SK-N-SH (cell line): ENCODE data around the gene NUDCD3. TPM values are rescaled to one million over a fixed set of nuclear protein-coding genes. Genes with fewer than 3 reads are reported as not detected.

ENCODE experiments used
- CTCF ChIA-PET: fragments of 300-600, 350-600 bp; formaldehyde crosslinking; extraction: SDS; loops from one replicate; lab custom pipeline; 2021; lab: Yijun Ruan, JAX
- POLR2A ChIA-PET: fragments of 350-600 bp; sonication (Branson Sonifier 250); formaldehyde crosslinking; extraction: SDS; loops from one replicate; lab custom pipeline; 2020; ENCODE audit warnings: antibody characterized with exemption, inconsistent platforms; lab: Yijun Ruan, JAX
- DNase-seq: peaks from one replicate; pipeline ENCODE4 v3.0.0; 2012
- H2AFZ ChIP-seq: fragments of 200-600 bp; sonication (generic); 2 replicates; pipeline ENCODE4 v1.8.1; 2016; ENCODE audit warnings: antibody characterized with exemption, mild to moderate bottlenecking, low read depth
- H3F3A ChIP-seq: fragments of 200-600 bp; sonication (generic); replicated peaks from 2 replicates; pipeline ENCODE3; 2016; ENCODE audit warnings: antibody characterized with exemption, mild to moderate bottlenecking; ENCODE audit not compliant: insufficient read depth
- H3K27ac ChIP-seq, 2 experiments: fragments of 200-500 bp in 1 of 2; fragments of 200-600 bp in 1 of 2; sonication (Bioruptor generic) in 1 of 2; sonication (generic), shearing (Covaris generic) in 1 of 2; 2 replicates each; pipeline versions ENCODE4 v1.5.1 to v1.6.1; 2014 to 2016; ENCODE audit warnings: low read depth in 2 of 2, inconsistent platforms in 1 of 2, low read length in 1 of 2, mild to moderate bottlenecking in 1 of 2, mixed read lengths in 1 of 2
- H3K27me3 ChIP-seq: fragments of 200-600 bp; sonication (generic), shearing (Covaris generic); 2 replicates; pipeline ENCODE4 v1.6.1; 2016; ENCODE audit warnings: mixed run types; ENCODE audit not compliant: insufficient read depth
- H3K36me3 ChIP-seq, 2 experiments: fragments of 200-500 bp in 1 of 2; fragments of 200-600 bp in 1 of 2; sonication (Bioruptor generic) in 1 of 2; sonication (generic) in 1 of 2; replicated peaks in 1 of 2; 2 replicates each; pipeline versions ENCODE3 to v1.5.1; 2014 to 2016; ENCODE audit warnings: low read length in 1 of 2, mild to moderate bottlenecking in 1 of 2; ENCODE audit not compliant: insufficient read depth in 2 of 2, control insufficient read depth in 1 of 2
- H3K4me1 ChIP-seq, 2 experiments: fragments of 200-500 bp in 1 of 2; fragments of 200-600 bp in 1 of 2; sonication (Bioruptor generic) in 1 of 2; sonication (generic), shearing (Covaris generic) in 1 of 2; 2 replicates each; pipeline versions ENCODE4 v1.5.1 to v1.6.1; 2014 to 2016; ENCODE audit warnings: low read depth in 1 of 2, low read length in 1 of 2, mixed run types in 1 of 2; ENCODE audit not compliant: insufficient read depth in 2 of 2, control insufficient read depth in 1 of 2
- H3K4me2 ChIP-seq: fragments of 200-600 bp; sonication (generic), shearing (Covaris generic); 2 replicates; pipeline ENCODE4 v1.6.1; 2017; ENCODE audit warnings: mixed run types
- H3K4me3 ChIP-seq, 2 experiments: fragments of 200-500 bp in 1 of 2; fragments of 200-600 bp in 1 of 2; sonication (Bioruptor generic) in 1 of 2; sonication (generic), shearing (Covaris generic) in 1 of 2; 2 replicates each; pipeline versions ENCODE4 v1.5.1 to v1.8.1; 2014 to 2016; ENCODE audit warnings: low read depth in 2 of 2, inconsistent platforms in 1 of 2, low read length in 1 of 2, mild to moderate bottlenecking in 1 of 2, mixed read lengths in 1 of 2, moderate library complexity in 1 of 2
- H3K79me2 ChIP-seq: fragments of 200-600 bp; sonication (generic); 2 replicates; pipeline ENCODE4 v1.8.1; 2017; ENCODE audit warnings: mild to moderate bottlenecking; ENCODE audit not compliant: insufficient read depth
- H3K9ac ChIP-seq: fragments of 200-600 bp; sonication (generic); 2 replicates; pipeline ENCODE4 v1.6.1; 2017; ENCODE audit warnings: mixed run types
- H3K9me2 ChIP-seq: fragments of 200-600 bp; sonication (generic); 2 replicates; pipeline ENCODE4 v1.6.1; 2017; ENCODE audit warnings: mixed run types
- H3K9me3 ChIP-seq: fragments of 200-600 bp; sonication (generic); 2 replicates; pipeline ENCODE4 v1.6.1; 2017; ENCODE audit warnings: mixed run types, mild to moderate bottlenecking, moderate library complexity
- H4K20me1 ChIP-seq: fragments of 200-600 bp; sonication (generic); 2 replicates; pipeline ENCODE4 v1.6.1; 2017; ENCODE audit warnings: mild to moderate bottlenecking, mixed run types; ENCODE audit not compliant: insufficient read depth
- CTCF ChIP-seq: fragments of 200-600 bp; sonication (generic); IDR thresholded peaks from 2 replicates; pipeline ENCODE4 v1.6.1; 2017; ENCODE audit warnings: antibody characterized with exemption, mild to moderate bottlenecking, moderate library complexity
- FOXJ3 ChIP-seq: sonication (generic); formaldehyde crosslinking; IDR thresholded peaks from 2 replicates; pipeline ENCODE4 v1.5.1; 2020; ENCODE audit warnings: mild to moderate bottlenecking, missing genetic modification reagents
- IRF3 ChIP-seq: fragments of 150-350 bp; IDR thresholded peaks from 2 replicates; pipeline ENCODE4 v1.6.1; 2016; ENCODE audit warnings: mild to moderate bottlenecking, low read depth, low read length
- MEF2A ChIP-seq: IDR thresholded peaks from 2 replicates; pipeline ENCODE4 v1.4.0; 2012; ENCODE audit warnings: low read depth, borderline replicate concordance
- RAD21 ChIP-seq: IDR thresholded peaks from 2 replicates; pipeline ENCODE4 v1.6.1; 2012; ENCODE audit warnings: mild to moderate bottlenecking, low read length
- REST ChIP-seq: IDR thresholded peaks from 2 replicates; pipeline ENCODE4 v1.6.1; 2012; ENCODE audit warnings: mild to moderate bottlenecking, low read depth, low read length, moderate library complexity
- TEAD4 ChIP-seq: IDR thresholded peaks from 2 replicates; pipeline ENCODE4 v1.4.0; 2012; ENCODE audit warnings: mild to moderate bottlenecking, borderline replicate concordance; ENCODE audit not compliant: insufficient read depth
- WGBS: methylation state at CpG from one replicate; pipeline ENCODE4 v1.1.6; 2017; ENCODE audit warnings: low lambda C conversion rate; 5-methylcytosine and 5-hydroxymethylcytosine counted together
- polyA plus RNA-seq, 3 experiments: library from polyadenylated mRNA; depleted of rRNA; stranded (reverse); fragments of >200 nt; gene quantifications; 2 replicates each; pipeline ENCODE4 v1.2.3, GENCODE V29; 2012

The NUDCD3 gene
- polyA plus RNA-seq, 1 of the 3 experiments (the other 2 are of a cell fraction): 66.0 TPM

GRCh38 chr7:44381494-44382220 is 108.8 kb downstream of the NUDCD3 start (continued):
- TF ChIP-seq REST: no peak

GRCh38 chr7:44380831-44381493 is 109.5 kb downstream of the NUDCD3 start:
- Histone ChIP-seq H2AFZ (no peak overlapping the region), H3K4me3 (no peak overlapping the region), H3K27ac (no peak overlapping the region), H4K20me1 (0 out of 2 replicates have a peak, but pooled peaks cover 8% of the 10 kb centered on the region), H3K9ac (no peak overlapping the region), H3K79me2 (no peaks in the 10 kb centered on the region), H3K9me3 (no peaks in the 10 kb centered on the region), H3K4me1 (peaks cover 0 to 24% of the 10 kb centered on the region in 2 experiments; a peak in 2 of 4 replicates), H3K27me3 (no peaks in the 10 kb centered on the region), H3K9me2 (no peaks in the 10 kb centered on the region)
- no peak for DNase-seq
- POLR2A ChIA-PET: no interaction called here
- CTCF ChIA-PET: interaction anchor here (1.6 to 3.2 kb wide), 2 partner anchors 95 to 140 kb away, joined by 3 to 11 read pairs; no protein-coding TSS in a partner anchor
- WGBS: 90% methylated on average over 4 of the region's 4 CpGs
- TF ChIP-seq MEF2A (no peak), RAD21 (no peak), CTCF (no peak), TEAD4 (no peak), FOXJ3 (CRISPR knock-in tag) (no peak), IRF3 (no peak)
- TF ChIP-seq, all 33 proteins: peak for 0
- Histone ChIP-seq H3K4me2 (no peak overlapping the region), H3F3A (peaks cover 9% of the 10 kb centered on the region), H3K36me3 (peaks cover 11 to 39% of the 10 kb centered on the region in 2 experiments)
